ENCODE measurements around the gene MYBBP1A.
A peak's percentile ranks its signal among the peaks of the same experiment; 100 is the strongest.
"Not testable (repeated sequence)": the region's sequence is repeated elsewhere in the genome, so short reads cannot be mapped to it uniquely, and the experiment has no call there.

Gene MYBBP1A, protein sequence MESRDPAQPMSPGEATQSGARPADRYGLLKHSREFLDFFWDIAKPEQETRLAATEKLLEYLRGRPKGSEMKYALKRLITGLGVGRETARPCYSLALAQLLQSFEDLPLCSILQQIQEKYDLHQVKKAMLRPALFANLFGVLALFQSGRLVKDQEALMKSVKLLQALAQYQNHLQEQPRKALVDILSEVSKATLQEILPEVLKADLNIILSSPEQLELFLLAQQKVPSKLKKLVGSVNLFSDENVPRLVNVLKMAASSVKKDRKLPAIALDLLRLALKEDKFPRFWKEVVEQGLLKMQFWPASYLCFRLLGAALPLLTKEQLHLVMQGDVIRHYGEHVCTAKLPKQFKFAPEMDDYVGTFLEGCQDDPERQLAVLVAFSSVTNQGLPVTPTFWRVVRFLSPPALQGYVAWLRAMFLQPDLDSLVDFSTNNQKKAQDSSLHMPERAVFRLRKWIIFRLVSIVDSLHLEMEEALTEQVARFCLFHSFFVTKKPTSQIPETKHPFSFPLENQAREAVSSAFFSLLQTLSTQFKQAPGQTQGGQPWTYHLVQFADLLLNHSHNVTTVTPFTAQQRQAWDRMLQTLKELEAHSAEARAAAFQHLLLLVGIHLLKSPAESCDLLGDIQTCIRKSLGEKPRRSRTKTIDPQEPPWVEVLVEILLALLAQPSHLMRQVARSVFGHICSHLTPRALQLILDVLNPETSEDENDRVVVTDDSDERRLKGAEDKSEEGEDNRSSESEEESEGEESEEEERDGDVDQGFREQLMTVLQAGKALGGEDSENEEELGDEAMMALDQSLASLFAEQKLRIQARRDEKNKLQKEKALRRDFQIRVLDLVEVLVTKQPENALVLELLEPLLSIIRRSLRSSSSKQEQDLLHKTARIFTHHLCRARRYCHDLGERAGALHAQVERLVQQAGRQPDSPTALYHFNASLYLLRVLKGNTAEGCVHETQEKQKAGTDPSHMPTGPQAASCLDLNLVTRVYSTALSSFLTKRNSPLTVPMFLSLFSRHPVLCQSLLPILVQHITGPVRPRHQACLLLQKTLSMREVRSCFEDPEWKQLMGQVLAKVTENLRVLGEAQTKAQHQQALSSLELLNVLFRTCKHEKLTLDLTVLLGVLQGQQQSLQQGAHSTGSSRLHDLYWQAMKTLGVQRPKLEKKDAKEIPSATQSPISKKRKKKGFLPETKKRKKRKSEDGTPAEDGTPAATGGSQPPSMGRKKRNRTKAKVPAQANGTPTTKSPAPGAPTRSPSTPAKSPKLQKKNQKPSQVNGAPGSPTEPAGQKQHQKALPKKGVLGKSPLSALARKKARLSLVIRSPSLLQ (N-terminal part only)

GRCh38 chr17:4554997-4555799 is at the start of gene MYBBP1A:
Gene MYBBP1A, minus strand, starts transcription at chr17:4555384. Its CDS starts 60 bp downstream, at chr17:4555324.
- peak; percentile 93 for DNase-seq

DNA sequence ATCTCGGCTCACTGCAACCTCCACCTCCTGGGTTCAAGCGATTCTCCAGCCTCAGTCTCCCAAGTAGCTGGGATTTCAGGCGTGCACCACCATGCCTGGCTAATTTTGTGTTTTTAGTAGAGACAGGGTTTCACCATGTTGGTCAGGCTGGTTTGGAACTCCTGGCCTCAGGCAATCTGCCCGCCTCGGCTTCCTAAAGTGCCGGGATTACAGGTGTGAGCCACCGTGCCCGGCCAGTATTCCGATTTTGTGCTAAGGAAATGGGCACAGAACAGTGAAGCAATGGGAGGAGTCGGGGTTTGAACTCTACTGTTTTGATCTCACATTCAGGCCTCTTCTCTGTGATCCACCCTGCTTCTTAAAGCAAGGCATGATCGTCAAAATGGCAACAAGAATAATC is 49.6 kb upstream of the MYBBP1A start:
- not testable (repeated sequence) for DNase-seq

DNA sequence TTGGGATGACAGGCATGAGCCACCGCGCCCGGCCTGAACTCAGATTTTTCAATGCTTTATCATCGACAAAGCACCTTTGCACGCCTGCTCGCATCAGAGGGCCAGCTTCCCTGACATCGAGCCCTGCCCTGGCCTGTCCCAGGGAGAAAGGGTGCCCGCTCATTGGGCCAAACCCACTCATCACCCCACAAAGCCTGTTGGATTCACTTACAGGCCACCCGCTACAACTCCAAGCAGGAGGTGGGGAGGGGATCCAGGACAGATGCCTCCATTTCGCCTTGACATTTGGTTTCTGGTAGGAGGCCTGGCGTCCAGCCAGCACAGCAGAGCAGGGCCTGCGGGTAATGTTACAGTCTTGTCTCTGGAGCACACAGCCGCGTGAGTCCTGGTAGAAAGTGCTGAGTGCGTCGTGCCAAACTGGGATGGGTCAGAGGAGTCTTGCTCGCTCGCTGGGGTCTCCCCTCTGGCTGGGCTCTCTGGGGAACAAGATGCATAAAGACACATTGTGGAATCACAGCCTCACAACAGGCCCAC is 49.0 kb upstream of the MYBBP1A start:
- DNase-seq, result peak; percentile 40 to 60

GRCh38 chr17:4602041-4602440 is 46.9 kb upstream of the MYBBP1A start:
- DNase-seq, result no peak

DNA sequence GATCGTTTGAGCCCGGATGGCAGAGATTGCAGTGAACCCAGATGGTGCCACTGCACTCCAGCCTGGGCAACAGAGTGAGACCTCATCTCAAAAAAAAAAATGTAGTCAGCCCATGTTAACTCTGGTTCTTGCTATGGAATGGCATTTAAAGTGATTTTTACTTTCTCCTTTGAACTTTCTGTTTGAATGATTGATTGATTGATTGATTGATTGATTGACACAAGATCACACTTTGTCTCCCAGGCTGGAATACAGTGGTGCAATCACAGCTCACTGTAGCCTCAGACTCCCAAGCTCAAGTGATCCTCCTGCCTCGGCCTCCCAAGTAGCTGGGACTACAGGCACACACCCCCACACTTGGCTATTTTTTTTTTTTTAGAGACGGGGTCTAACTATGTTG is 46.1 kb upstream of the MYBBP1A start:
- no peak for DNase-seq

DNA sequence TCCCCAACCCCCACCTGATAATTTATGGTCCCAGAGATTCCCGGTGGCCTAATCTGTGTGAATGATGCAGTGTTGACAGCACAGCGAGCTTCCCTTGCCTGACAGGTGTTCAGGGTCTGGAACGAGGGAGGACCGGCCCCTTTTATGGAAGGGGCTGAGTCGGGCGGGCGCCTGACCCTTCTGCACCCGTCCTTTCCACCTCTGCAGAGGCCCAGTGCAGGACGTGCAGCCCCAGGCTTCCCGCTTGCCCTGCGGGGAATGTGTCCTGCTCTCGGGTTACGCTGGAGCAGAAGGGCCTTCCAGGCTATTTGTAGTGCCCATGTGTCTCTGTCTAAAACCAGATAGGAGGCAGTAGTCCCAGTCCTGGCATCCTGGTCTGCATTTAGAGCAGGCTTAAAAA is 45.4 kb upstream of the MYBBP1A start:
- no peak for DNase-seq

DNA sequence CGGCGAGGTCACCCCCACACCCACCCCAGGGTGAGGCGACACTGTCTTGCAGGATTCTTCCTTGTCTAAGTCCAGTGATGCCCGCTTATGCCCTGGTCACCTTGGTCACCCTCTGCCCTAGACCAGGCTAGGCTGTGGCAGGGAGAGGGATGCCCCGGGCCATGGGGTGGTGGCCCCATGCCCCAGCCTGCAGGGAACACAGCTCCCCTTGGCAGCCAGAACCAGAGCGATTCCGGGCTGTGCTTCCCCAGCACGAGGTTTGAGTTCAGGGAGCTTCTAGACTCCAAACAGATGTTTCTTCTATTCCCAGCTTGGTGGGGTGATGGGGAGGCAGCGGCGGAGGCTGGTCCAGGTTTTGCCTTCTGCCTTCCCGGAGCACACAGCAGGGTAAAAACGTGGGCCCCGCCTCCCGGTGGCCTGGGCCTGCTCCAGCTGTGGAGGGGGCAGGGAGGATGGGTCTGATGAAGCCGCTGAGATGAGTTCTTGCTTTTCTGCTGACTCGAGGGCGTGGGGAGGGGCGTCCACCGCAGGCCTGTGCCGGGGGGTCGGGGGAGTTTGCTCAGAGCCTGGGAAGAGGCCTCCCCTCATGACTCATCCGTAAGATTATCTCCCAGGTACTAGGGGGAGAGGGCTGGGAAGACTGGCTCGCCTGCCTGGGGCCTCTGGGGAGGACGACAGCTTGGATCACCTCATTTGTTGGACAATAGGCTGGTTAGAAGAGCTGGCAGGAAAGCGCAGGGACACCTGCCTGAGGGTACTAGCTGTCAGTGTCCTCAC is 44.5 kb upstream of the MYBBP1A start:
- DNase-seq, result peak; percentile 33 to 41

- no peak for DNase-seq
Measured at GRCh38 chr17:4598776-4599504, 43.8 kb upstream of the MYBBP1A start.

- no peak for DNase-seq
Measured at GRCh38 chr17:4597975-4598374, 42.8 kb upstream of the MYBBP1A start.

DNA sequence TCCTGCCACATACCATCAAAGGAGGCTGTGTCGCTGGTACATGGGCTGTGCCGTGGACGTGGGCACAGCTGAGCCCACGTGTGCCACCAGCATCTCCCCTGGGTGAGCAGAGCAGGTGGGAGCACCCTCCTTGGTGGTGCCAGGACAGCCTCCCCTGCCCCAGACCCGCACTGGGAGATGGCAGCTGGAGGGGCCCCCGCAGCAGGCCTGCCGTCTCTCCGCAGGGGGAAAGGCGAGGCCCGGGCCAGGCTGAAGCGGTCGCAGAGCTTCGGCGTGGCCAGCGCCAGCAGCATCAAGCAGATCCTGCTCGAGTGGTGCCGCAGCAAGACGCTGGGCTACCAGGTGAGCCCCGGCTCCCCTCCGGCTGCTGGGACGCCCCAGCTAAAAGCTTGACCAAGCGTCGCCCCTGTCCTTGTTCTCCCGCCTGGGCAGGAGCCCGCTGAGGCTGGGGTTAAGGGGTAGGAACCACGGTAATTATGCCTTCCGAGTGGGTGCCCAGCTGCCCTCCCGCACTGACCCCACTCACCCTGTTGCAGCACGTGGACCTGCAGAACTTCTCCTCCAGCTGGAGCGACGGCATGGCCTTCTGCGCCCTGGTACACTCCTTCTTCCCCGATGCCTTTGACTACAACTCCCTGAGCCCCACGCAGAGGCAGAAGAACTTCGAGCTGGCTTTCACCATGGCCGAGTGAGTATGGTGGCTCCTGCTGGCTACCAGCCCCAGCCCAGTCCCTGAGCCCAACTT is 41.6 kb upstream of the MYBBP1A start:
- DNase-seq, result no peak

- not testable (repeated sequence) for DNase-seq
Measured at GRCh38 chr17:4595685-4596342, 40.6 kb upstream of the MYBBP1A start.

DNA sequence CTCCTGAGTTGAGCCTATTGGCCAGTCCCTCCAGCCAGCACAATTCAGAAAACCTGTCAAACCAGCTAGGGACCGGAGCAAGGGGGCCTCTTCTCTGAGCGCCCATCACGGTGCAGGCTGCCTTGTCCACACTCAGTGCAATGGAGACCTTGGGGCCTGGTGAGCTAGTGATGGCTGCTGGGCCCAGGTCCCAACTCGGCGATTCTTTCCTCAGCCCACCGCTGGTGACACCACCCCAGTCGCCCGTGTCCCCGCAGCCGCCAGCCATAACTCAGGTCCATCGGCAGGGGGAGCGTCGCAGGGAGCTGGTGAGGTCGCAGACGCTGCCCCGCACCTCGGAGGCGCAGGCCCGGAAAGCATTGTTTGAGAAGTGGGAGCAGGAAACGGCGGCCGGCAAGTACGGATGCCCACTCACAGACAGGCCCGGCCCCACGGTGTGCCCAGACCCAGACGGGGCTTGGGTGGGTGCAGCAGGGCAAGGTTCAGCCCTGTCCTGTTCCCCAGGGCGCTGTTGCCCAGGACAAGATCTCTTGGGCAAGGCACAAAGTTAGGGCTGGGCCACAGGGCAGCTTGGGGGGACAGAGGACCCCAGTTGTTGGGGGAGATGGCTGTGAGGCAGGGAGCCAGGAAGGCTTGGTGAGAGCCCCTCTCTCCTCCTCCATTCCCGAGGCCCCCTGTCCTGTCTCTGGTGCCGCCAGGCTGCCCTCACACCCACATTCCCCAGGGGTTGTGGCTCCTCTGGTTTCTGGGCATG is 39.9 kb upstream of the MYBBP1A start:
- DNase-seq, result no peak

DNA sequence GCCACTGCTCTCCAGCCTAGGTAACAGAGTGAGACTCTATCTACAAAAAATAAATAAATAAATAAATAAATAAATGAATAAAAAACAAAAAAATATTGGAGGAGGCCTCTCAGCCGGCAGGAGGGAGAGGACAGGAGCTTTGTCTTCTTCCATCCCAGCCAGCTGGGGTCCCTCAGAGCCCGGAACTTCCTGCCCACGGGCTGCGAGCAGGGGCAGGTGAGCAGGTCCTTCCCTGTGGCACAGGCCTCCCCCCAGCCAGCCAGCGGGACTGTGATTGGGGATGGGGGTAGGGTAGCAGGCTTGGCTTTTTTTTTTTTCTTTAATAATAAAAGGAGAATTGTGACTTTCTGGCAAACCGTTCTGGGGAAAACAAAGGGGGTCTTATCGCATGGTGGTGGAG is 39.2 kb upstream of the MYBBP1A start:
- no peak for DNase-seq

DNA sequence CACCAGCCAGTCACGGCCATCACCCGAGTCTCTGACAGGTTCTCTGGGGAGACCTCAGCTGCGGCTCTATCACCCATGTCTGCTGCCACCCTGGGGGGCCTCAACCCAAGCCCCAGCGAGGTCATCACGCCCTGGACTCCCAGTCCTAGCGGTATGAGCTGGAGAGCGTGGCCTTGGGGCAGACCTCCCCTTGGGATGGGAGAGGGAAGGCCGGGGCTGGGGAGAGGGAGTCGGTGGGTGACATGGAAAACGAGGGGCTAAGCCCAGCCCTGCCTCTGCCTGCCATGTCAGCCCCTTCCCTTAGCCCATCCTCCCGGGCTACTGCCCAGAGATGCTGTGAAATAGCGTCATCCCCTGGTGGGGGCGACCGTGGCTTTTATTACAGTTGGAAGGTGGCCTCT is 37.8 kb upstream of the MYBBP1A start:
- DNase-seq, result no peak

DNA sequence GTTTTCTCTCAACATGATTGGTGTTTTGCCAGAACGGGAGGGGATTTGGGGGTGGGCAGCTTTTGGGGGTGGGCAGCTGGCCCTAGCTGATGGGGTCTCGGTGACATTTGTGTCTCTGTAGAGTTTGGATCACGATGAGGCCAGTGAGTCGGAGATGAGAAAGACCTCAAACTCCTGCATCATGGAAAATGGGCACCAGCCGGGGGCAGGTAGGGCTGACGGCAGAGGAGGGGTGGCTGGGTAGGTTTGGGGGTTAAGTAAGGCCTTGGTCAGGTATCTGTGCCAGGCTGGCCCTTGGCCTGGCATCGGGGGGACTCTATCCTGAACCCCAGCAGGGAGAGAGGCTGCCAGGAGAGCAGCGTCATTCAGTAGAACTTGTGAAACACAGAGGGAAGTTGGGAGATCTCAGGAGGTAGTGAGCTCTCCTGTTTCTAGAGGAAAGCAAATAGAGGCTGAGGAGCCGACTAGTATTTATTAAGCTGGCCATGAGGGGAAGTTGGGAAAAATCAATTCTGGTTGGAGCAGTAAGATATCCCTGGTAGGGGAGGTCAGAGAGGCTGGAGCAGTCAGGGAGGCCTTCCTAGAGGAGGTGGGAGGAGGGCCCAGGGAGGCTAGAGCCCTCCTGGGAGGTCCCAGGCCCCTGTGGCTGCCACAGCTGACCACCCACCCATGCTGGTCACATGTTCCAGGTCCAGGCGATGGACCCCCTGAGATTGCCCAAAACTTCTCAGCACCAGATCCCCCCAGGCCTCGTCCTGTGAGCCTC is 37.2 kb upstream of the MYBBP1A start:
- DNase-seq, result no peak

DNA sequence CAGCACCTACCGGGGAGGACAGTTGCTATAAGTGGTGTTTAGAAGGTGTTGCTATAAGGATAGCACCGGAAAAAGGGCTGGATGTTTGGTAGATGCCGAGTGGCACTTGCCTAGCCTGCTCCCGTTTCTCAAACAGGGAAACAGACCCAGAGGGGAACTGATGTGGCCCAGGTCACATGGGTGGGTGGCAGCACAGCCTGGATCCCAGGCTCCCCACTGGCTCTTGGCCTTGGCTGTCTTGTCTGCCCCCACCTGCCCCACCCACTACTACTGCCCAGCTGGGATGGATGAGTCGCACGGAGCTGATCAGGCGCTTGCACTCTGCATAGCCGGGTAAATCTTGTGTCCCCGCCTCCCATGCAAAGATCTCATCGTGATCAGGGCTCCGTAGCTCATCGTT is 36.3 kb upstream of the MYBBP1A start:
- no peak for DNase-seq

- DNase-seq, result no peak
Measured at GRCh38 chr17:4590981-4591453, 35.8 kb upstream of the MYBBP1A start.
